Liver (tissue), 3 donors: ENCODE results near the gene DYRK1B.

Experiments used
- EGR1 ChIP-seq, 2 donors: IDR thresholded peaks; 2 replicates each; pipeline ENCODE4 v1.6.1; 2016 to 2018; ENCODE audit warnings: antibody characterized with exemption in 2 of 2, low read depth in 2 of 2
- FOXA1 ChIP-seq: IDR thresholded peaks from 2 replicates; pipeline ENCODE4 v1.6.1; 2016; ENCODE audit warnings: antibody characterized with exemption
- GABPA ChIP-seq, 2 donors: IDR thresholded peaks in 1 of 2; conservative IDR thresholded peaks in 1 of 2; 2 replicates each; pipeline ENCODE4 v1.6.1; 2016; ENCODE audit warnings: antibody characterized with exemption in 2 of 2, mild to moderate bottlenecking in 1 of 2, moderate library complexity in 1 of 2
- JUND ChIP-seq, 2 donors: IDR thresholded peaks; 2 replicates each; pipeline ENCODE4 v1.6.1; 2016; ENCODE audit warnings: antibody characterized with exemption in 2 of 2
- RAD21 ChIP-seq, 2 donors: IDR thresholded peaks; 2 replicates each; pipeline ENCODE4 v1.6.1; 2016; ENCODE audit warnings: antibody characterized with exemption in 2 of 2, mild to moderate bottlenecking in 2 of 2
- RXRA ChIP-seq, 2 donors: IDR thresholded peaks; 2 replicates each; pipeline ENCODE4 v1.6.1; 2017 to 2018; ENCODE audit warnings: antibody characterized with exemption in 2 of 2, mild to moderate bottlenecking in 1 of 2
- SP1 ChIP-seq: IDR thresholded peaks from 2 replicates; pipeline ENCODE4 v1.6.1; 2018; ENCODE audit warnings: antibody characterized with exemption, mild to moderate bottlenecking
- TAF1 ChIP-seq: conservative IDR thresholded peaks from 2 replicates; pipeline ENCODE4 v1.6.1; 2016; ENCODE audit warnings: antibody characterized with exemption, mild to moderate bottlenecking
- TF ChIP-seq, protein P1 (sequence below): fragments of 150-350 bp; IDR thresholded peaks from 2 replicates; pipeline ENCODE4 v1.5.1; 2017; ENCODE audit warnings: improper control_type of control experiment, low read depth, low read length; ENCODE audit not compliant: missing input control
- TF ChIP-seq, protein P2 (sequence below): IDR thresholded peaks from 2 replicates; pipeline ENCODE4 v1.6.1; 2016; ENCODE audit warnings: antibody characterized with exemption
- TF ChIP-seq, protein P3 (sequence below): IDR thresholded peaks from 2 replicates; pipeline ENCODE4 v1.6.1; 2016; ENCODE audit warnings: antibody characterized with exemption
- TF ChIP-seq, protein P4 (sequence below): IDR thresholded peaks from 2 replicates; pipeline ENCODE4 v1.6.1; 2016; ENCODE audit warnings: antibody characterized with exemption, mild to moderate bottlenecking
- donor health status: healthy.
- donor health status: healthy.

DNA sequence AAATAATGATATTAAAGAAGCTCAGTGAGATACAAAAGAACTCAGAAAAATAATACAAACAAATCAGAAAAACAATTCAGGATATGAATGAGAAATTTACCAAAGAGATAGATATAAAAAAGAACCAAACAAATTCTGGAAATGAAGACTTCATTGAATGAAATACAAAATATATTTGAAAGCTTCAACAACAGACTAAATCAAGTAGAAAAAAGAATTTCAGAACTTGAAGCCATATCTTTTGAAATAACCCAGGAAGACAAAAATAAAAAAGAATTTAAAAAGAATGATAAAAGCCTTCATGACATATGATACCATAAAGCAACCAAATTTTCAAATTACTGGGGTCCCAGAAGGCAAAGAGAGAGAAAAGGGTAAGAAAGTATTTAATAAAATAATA, 45.7 kb downstream of the DYRK1B start:
- TF ChIP-seq, protein P1, sequence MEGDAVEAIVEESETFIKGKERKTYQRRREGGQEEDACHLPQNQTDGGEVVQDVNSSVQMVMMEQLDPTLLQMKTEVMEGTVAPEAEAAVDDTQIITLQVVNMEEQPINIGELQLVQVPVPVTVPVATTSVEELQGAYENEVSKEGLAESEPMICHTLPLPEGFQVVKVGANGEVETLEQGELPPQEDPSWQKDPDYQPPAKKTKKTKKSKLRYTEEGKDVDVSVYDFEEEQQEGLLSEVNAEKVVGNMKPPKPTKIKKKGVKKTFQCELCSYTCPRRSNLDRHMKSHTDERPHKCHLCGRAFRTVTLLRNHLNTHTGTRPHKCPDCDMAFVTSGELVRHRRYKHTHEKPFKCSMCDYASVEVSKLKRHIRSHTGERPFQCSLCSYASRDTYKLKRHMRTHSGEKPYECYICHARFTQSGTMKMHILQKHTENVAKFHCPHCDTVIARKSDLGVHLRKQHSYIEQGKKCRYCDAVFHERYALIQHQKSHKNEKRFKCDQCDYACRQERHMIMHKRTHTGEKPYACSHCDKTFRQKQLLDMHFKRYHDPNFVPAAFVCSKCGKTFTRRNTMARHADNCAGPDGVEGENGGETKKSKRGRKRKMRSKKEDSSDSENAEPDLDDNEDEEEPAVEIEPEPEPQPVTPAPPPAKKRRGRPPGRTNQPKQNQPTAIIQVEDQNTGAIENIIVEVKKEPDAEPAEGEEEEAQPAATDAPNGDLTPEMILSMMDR = no peak
- no peak for TF ChIP-seq FOXA1
- no peak for TF ChIP-seq TAF1
- TF ChIP-seq SP1 = no peak
- TF ChIP-seq GABPA (IDR thresholded peaks at IDR 0.05 in 1 of 2, conservative IDR thresholded peaks at IDR 0.05 in 1 of 2) = no peak
- TF ChIP-seq RXRA (IDR thresholded peaks at IDR 0.05) = no peak
- no peak for TF ChIP-seq RAD21 (IDR thresholded peaks at IDR 0.05)
- TF ChIP-seq EGR1 (IDR thresholded peaks at IDR 0.05; ENCODE audit: low read depth in 2 of 2) = no peak
- TF ChIP-seq, protein P2, sequence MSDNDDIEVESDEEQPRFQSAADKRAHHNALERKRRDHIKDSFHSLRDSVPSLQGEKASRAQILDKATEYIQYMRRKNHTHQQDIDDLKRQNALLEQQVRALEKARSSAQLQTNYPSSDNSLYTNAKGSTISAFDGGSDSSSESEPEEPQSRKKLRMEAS = no peak
- TF ChIP-seq, protein P3, sequence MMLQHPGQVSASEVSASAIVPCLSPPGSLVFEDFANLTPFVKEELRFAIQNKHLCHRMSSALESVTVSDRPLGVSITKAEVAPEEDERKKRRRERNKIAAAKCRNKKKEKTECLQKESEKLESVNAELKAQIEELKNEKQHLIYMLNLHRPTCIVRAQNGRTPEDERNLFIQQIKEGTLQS = no peak
- TF ChIP-seq, protein P4, sequence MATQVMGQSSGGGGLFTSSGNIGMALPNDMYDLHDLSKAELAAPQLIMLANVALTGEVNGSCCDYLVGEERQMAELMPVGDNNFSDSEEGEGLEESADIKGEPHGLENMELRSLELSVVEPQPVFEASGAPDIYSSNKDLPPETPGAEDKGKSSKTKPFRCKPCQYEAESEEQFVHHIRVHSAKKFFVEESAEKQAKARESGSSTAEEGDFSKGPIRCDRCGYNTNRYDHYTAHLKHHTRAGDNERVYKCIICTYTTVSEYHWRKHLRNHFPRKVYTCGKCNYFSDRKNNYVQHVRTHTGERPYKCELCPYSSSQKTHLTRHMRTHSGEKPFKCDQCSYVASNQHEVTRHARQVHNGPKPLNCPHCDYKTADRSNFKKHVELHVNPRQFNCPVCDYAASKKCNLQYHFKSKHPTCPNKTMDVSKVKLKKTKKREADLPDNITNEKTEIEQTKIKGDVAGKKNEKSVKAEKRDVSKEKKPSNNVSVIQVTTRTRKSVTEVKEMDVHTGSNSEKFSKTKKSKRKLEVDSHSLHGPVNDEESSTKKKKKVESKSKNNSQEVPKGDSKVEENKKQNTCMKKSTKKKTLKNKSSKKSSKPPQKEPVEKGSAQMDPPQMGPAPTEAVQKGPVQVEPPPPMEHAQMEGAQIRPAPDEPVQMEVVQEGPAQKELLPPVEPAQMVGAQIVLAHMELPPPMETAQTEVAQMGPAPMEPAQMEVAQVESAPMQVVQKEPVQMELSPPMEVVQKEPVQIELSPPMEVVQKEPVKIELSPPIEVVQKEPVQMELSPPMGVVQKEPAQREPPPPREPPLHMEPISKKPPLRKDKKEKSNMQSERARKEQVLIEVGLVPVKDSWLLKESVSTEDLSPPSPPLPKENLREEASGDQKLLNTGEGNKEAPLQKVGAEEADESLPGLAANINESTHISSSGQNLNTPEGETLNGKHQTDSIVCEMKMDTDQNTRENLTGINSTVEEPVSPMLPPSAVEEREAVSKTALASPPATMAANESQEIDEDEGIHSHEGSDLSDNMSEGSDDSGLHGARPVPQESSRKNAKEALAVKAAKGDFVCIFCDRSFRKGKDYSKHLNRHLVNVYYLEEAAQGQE = no peak
- no peak for TF ChIP-seq JUND (IDR thresholded peaks at IDR 0.05)
